Immature natural killer cell (primary cell): Measurements from ENCODE around the gene C17orf114.
A peak's percentile ranks its signal among the peaks of the same experiment; 100 is the strongest.
"Not testable (repeated sequence)": the region's sequence is repeated elsewhere in the genome, so short reads cannot be mapped to it uniquely, and the experiment has no call there.

Experiments
- DNase-seq, 3 donors: peaks; one replicate each; pipeline ENCODE4 v3.0.0; 2022; ENCODE audit warnings: mixed read lengths in 1 of 3
- H3K27ac Mint-ChIP-seq, 6 donors: one replicate each; pipeline ENCODE4 v1.8.0; 2020; ENCODE audit warnings: mixed read lengths in 6 of 6, mild to moderate bottlenecking in 5 of 6, inconsistent platforms in 4 of 6, moderate library complexity in 3 of 6
- H3K27me3 Mint-ChIP-seq, 3 donors: one replicate each; pipeline ENCODE4 v1.8.0; 2020 to 2021; ENCODE audit warnings: low read depth in 3 of 3, mild to moderate bottlenecking in 3 of 3, mixed read lengths in 3 of 3, moderate library complexity in 3 of 3, inconsistent platforms in 1 of 3
- H3K36me3 Mint-ChIP-seq, 3 donors: one replicate each; pipeline ENCODE4 v1.8.0; 2020; ENCODE audit warnings: mixed read lengths in 3 of 3, inconsistent platforms in 2 of 3, mild to moderate bottlenecking in 2 of 3
- H3K4me1 Mint-ChIP-seq, 2 donors: one replicate each; pipeline ENCODE4 v1.8.0; 2020; ENCODE audit warnings: inconsistent platforms in 2 of 2, mild to moderate bottlenecking in 2 of 2, mixed read lengths in 2 of 2, moderate library complexity in 1 of 2
- H3K4me3 Mint-ChIP-seq, 5 donors: one replicate each; pipeline ENCODE4 v1.8.0; 2020; ENCODE audit warnings: mild to moderate bottlenecking in 5 of 5, mixed read lengths in 5 of 5, inconsistent platforms in 3 of 5, moderate library complexity in 3 of 5
- H3K9me3 Mint-ChIP-seq, 6 donors: one replicate each; pipeline ENCODE4 v1.8.0; 2020; ENCODE audit warnings: mild to moderate bottlenecking in 6 of 6, mixed read lengths in 6 of 6, inconsistent platforms in 4 of 6, moderate library complexity in 3 of 6

The C17orf114 gene

DNA sequence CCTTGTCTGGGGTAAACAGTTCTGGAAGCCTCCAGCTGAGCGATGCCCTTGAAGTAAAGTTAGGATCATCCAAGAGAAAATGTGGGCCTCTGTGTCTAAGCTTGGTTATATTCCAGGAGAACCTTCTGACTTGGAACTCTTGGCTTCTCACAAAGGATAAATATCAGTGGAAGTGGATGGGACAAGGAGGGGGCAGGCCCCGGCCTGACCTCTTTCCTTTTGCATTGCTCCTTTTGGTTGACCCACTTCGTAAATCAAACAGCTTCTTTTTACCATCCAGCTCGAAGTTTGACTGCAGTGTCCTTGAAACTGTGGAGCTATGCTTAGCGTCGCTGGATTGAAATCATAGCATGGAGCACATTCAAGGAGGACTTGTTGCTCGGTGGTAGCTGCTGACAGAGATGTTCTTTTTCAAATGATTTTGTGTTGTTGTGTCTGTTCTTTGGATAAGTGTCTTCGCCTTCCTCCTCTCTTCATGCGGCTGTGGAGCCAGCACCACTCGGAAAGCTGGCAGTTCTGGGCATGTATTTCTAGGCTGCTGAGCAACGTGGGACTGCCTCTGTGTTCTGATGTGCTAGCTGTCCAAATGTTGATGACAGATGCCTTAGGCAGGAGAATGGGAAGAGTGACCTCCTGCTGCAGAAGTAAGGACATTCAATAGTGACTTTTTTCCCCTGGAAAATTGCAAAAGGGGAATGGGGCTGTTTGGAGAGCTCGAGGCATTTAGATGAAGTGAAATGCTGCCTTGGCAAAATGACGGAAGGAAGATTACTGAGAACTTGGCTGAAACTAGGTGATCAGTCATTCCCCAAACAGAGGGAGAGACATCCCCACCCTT, 35.6 kb upstream of the C17orf114 start:
- DNase-seq = no peak
- Mint-ChIP-seq H3K36me3 (peaks cover 0 to 3% (median 0%) of the 10 kb centered on the region in 3 donors), H3K4me3 (peak overlapping the region in 1 of 5 donors; percentile 0), H3K4me1 (peaks cover 48 to 67% of the 10 kb centered on the region in 2 donors), H3K9me3 (no peaks in the 10 kb centered on the region), H3K27ac (peak overlapping the region in 2 of 6 donors; percentile 45 to 58), H3K27me3 (peaks cover 5 to 10% (median 6%) of the 10 kb centered on the region in 3 donors)

DNA sequence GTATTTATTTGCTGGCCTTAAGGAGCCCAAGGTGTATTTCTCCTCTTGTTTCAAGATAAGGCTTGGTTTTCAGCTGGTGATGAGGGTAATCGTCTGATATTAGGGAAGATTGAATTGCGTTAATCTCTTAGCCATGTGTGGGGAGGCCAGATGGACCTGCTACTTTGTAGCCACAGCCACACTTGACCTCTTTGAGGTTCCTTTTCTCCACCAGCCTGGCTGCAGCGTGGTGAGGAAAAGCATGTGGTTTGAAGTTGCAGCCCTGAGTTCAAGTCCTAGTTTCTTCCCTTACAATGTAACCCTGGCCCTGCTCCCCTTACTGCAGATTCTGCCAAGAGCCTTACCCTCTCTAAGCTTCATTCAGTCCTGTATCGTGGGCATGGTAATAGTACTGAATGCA, 34.1 kb upstream of the C17orf114 start:
- Mint-ChIP-seq H3K4me3 (peak overlapping the region in 2 of 5 donors; percentile 17 to 27), H3K9me3 (no peaks in the 10 kb centered on the region), H3K4me1 (peaks cover 44 to 61% of the 10 kb centered on the region in 2 donors), H3K27me3 (peaks cover 5 to 10% (median 8%) of the 10 kb centered on the region in 3 donors), H3K27ac (peak overlapping the region; percentile 40 to 75 (median 56)), H3K36me3 (peaks cover 0 to 3% (median 0%) of the 10 kb centered on the region in 3 donors)
- DNase-seq = no peak

DNA sequence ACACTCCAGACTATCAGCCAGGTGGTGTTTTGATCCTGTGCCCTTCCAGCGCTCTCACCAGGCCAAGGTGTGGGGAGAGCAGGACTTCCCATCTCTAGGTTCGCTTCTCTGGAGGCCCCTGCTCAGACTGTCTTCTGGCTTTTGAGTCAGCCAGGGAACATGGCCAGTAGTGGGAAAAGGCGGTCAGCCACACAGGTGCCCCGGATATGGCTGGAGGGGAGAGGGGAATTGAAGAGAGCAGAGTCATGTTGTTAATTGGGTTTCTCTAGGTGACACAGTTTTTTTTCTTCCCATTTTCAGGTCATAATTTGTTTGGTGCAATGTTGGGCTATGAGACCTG, 32.5 kb upstream of the C17orf114 start:
- Mint-ChIP-seq H3K36me3 (peaks cover 0 to 3% (median 0%) of the 10 kb centered on the region in 3 donors), H3K27me3 (peaks cover 5 to 10% (median 8%) of the 10 kb centered on the region in 3 donors), H3K4me1 (peaks cover 30 to 45% of the 10 kb centered on the region in 2 donors), H3K4me3 (peak overlapping the region; percentile 86 to 94 (median 88)), H3K9me3 (no peaks in the 10 kb centered on the region), H3K27ac (peak overlapping the region; percentile 83 to 96 (median 87))
- no peak for DNase-seq

DNA sequence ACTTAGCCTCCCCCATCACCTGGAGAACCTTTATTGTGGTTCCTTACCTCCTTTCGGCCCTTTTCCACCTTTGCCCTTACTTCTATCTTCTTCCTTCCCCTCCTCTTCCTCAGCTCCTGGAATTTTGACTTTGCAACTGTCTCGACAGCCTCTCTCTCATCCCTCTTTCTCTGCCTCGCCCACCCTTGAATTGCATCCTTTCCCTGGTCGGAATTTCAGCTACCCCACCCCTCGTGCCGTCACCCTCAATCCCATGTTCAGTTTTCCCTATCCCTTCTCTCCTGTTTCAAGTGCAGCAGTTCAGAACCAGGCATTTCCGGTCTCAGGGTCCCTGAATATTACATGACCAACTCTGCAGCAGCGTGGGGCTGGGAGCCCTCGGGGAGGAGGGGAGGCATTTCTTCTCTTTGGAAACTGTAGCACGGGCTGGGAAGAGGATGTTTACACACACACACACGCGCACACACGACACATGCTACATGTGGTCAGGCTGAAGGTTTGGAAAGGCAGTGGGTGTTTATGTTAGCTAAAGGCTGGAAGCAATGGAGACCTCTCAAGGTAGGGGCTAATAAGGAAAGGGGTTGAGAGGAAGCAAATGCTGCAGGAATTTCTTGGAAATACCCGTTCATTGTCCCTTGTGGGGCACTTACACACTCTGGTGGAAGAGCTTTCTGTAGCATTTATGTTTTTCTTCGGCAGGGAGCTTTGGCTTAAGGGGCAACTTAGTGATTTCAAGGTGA, 32.0 kb upstream of the C17orf114 start:
- peak in 1 of 3 donors; percentile 17 for DNase-seq
- Mint-ChIP-seq H3K9me3 (no peaks in the 10 kb centered on the region), H3K4me3 (peak overlapping the region; percentile 86 to 94 (median 88))

DNA sequence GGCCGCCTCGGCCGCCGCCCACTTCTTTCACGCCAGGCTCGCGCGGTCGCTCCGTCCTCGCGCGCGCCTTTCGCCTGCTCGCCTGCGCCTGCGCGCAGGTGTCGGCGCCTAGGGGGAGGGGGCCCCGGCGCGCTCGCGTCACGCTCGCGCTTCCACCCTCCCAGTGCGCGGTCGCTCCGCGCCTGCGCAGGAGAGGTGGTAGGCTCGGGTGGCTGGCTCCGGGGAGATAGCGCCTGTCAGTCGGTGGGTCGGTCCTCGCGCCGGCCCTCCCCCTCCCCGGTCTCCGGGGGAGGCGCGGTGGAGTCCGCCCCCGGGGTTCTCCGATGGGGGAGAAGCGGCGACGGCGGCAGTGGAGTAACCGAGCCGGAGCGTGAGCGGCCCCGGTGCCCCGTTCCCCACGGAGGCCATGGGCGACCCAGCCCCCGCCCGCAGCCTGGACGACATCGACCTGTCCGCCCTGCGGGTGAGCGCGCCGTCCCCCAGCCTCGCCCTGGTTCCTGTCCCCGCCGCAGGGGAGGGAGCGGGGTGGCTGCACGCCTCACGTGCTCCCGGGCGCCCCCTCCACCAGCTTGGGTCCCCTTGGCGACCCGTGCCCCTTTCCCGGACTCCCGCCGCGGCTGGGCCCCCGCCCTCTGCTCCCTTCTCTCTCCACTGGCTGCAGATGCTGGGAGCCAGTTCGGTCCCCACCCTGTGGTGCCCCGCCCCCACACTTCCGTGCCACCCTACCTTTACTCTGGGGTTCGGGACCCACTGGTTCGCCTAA, 31.2 kb upstream of the C17orf114 start, which contains the start of gene MINK1:
TSS of gene MINK1 (plus strand) at position 163 of the 763 bp plus-strand sequence. CDS start at position 407, 244 bp downstream.
- Mint-ChIP-seq H3K27me3 (peaks cover 5 to 12% (median 8%) of the 10 kb centered on the region in 3 donors), H3K27ac (peak within 1 kb of the TSS; percentile 88 to 98 (median 98)), H3K4me3 (peak within 1 kb of the TSS; percentile 94 to 98 (median 96)), H3K4me1 (peaks cover 30 to 39% of the 10 kb centered on the region in 2 donors), H3K9me3 (no peaks in the 10 kb centered on the region), H3K36me3 (peaks cover 0 to 3% (median 0%) of the 10 kb centered on the region in 3 donors)
- DNase-seq = peak; percentile 91 to 94 (median 93)

More for the DNA sequence above, 32.0 kb upstream of the C17orf114 start:
- Mint-ChIP-seq H3K27ac (peak overlapping the region; percentile 83 to 96 (median 87)), H3K4me1 (peaks cover 30 to 40% of the 10 kb centered on the region in 2 donors), H3K36me3 (peaks cover 0 to 3% (median 0%) of the 10 kb centered on the region in 3 donors), H3K27me3 (peaks cover 5 to 10% (median 8%) of the 10 kb centered on the region in 3 donors)

DNA sequence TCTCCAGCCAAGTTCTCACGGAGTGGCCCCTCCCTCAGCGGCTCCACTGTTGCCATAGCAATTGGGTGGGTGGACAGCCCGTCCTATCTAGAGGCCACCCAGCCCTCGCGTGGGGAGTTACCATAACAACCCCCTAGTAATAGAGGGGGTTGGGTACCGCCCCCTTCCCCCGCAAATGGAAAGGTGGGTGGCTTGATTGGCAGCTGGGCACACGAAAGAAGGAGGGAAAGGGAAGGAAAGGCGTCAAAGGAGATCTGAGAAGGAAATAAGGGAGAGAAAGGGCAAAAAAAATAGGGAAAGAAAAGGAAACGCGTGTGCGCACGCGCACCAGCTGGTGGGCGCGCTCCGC, 30.7 kb upstream of the C17orf114 start:
- not testable (repeated sequence) for H3K36me3 Mint-ChIP-seq, H3K9me3 Mint-ChIP-seq, DNase-seq
- Mint-ChIP-seq H3K27ac (peak overlapping the region; percentile 88 to 98 (median 98)), H3K4me3 (peak overlapping the region; percentile 94 to 98 (median 96)), H3K4me1 (peaks cover 30 to 36% of the 10 kb centered on the region in 2 donors), H3K27me3 (peaks cover 5 to 12% (median 8%) of the 10 kb centered on the region in 3 donors)

DNA sequence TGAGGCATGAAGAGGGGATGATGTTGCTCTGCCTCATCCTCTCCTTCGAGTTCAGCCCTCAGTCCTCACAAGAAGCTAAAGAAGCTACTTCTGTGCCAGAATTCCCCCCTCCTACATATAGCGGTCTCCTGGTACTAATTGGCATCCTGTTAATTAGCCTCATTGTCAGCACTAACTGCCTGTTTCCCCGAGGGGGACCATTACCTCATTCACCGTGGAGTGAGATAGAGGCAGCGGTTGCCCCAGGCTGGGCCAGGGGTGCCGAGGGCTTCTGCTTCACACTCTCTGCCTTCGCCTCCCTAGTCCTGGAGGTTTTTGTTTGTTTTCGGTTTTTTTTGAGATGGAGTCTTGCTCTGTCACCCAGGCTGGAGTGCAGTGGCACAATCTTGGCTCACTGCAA, 25.3 kb upstream of the C17orf114 start:
- Mint-ChIP-seq H3K4me1 (peaks cover 0 to under 1% of the 10 kb centered on the region in 2 donors), H3K27me3 (peaks cover 0 to 2% (median 2%) of the 10 kb centered on the region in 3 donors), H3K4me3 (no peak overlapping the region), H3K9me3 (no peaks in the 10 kb centered on the region), H3K36me3 (no peaks in the 10 kb centered on the region), H3K27ac (no peak overlapping the region)
- no peak for DNase-seq

DNA sequence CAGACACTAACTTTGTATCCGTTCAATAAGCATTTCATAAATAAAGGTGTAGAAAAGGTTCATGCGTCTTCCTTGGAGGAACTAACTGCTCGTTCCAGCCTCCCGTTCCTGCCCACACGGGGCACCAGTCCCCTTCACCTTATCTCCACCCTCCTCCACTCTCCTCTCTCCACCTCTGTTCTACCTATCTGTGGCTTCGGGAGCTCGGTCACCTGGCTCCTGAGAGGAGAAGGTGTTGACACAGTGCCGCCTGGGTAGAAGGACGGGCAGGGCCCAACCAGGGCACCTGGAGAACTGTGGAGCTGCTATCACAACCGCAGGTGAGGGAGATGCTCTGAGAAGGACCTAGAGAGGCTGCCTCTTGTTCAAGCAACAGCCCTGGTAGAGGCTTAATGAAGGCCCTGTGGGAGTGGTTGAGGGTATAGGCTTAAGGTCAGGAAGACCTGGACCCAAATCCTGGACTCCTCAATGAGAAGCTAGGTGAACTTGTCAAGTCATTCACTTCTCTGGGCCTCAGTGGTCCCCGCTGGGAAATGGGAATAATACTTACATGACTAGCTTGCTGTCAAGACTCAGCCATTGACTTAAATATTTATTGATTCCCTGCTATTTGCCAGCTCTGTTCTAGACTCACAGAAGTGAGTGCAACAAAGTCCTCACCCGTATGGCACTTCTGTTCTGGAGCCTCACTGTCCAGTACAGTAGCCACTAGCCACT, 21.4 kb upstream of the C17orf114 start:
- H3K9me3 Mint-ChIP-seq = no peaks in the 10 kb centered on the region
- no peak for DNase-seq
- no peaks in the 10 kb centered on the region for H3K4me1 Mint-ChIP-seq
- no peaks in the 10 kb centered on the region for H3K36me3 Mint-ChIP-seq
- H3K4me3 Mint-ChIP-seq = no peak overlapping the region
- H3K27ac Mint-ChIP-seq = no peak overlapping the region
- H3K27me3 Mint-ChIP-seq = peaks cover 0 to 2% (median under 1%) of the 10 kb centered on the region in 3 donors

DNA sequence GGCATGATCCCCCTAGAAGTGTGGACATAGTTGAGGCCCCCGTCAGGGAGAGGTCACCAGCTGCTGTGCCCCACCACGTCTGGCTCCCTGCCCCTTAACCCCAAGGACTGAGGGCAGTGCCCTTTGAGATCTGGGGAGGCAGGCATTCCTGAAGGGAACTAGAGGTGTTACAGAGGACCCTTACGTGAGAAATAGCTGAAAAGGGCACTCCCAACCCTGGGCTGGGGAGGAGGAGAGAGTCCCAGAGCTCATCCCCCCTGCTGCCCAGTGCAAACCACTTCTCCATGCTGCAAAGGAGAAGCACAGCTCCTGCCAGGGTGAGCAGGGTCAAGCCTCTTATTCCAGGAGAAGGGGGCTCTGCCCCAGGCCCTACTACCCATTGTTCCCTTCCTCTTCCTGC, 20.7 kb upstream of the C17orf114 start:
- DNase-seq = no peak
- Mint-ChIP-seq H3K4me3 (no peak overlapping the region), H3K36me3 (no peaks in the 10 kb centered on the region), H3K27ac (no peak overlapping the region), H3K27me3 (peaks cover 0 to 2% (median 0%) of the 10 kb centered on the region in 3 donors), H3K4me1 (no peaks in the 10 kb centered on the region), H3K9me3 (no peaks in the 10 kb centered on the region)

DNA sequence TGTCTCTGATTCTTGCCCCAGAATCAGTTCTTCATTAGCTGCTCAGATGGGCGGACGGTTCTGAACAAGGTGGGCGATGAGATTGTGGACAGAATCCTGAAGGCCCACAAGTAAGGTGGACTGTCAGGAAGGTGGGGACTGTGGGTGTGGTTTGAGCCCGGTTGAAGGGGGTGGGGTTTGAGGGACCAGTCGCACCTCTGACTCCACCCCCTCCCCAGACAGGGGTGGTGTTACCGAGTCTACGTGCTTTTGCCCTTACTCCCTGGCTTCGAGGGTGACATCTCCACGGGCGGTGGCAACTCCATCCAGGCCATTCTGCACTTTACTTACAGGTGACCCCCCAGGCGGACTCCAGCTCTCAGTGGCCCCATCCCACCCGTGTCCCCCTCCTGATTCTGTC, 16.1 kb upstream of the C17orf114 start:
- peaks cover 0 to 1% (median 0%) of the 10 kb centered on the region in 3 donors for H3K27me3 Mint-ChIP-seq
- H3K36me3 Mint-ChIP-seq = peaks cover 0 to 5% (median 0%) of the 10 kb centered on the region in 3 donors
- H3K4me1 Mint-ChIP-seq = no peaks in the 10 kb centered on the region
- no peaks in the 10 kb centered on the region for H3K9me3 Mint-ChIP-seq
- H3K4me3 Mint-ChIP-seq = no peak overlapping the region
- no peak overlapping the region for H3K27ac Mint-ChIP-seq
- no peak for DNase-seq

DNA sequence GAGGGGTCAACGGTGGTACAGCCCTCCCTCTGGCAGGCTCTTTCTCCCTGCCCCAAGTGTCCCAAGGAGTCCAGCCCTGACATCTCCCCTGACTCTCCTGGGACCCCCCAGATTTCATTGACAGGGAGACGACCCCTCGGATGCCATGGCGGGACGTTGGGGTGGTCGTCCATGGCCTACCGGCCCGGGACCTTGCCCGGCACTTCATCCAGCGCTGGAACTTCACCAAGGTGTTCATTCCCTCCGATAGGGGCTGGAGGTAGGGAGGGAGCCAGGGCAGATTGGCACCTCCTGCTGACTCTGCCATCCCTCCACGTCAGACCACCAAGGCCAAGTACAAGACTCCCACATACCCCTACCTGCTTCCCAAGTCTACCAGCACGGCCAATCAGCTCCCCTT, 14.7 kb upstream of the C17orf114 start:
- H3K27ac Mint-ChIP-seq = no peak overlapping the region
- H3K4me3 Mint-ChIP-seq = no peak overlapping the region
- H3K9me3 Mint-ChIP-seq = no peaks in the 10 kb centered on the region
- H3K4me1 Mint-ChIP-seq = no peaks in the 10 kb centered on the region
- H3K27me3 Mint-ChIP-seq = peaks cover 0 to 1% (median 0%) of the 10 kb centered on the region in 3 donors
- DNase-seq = no peak
- peaks cover 0 to 5% (median 4%) of the 10 kb centered on the region in 3 donors for H3K36me3 Mint-ChIP-seq

DNA sequence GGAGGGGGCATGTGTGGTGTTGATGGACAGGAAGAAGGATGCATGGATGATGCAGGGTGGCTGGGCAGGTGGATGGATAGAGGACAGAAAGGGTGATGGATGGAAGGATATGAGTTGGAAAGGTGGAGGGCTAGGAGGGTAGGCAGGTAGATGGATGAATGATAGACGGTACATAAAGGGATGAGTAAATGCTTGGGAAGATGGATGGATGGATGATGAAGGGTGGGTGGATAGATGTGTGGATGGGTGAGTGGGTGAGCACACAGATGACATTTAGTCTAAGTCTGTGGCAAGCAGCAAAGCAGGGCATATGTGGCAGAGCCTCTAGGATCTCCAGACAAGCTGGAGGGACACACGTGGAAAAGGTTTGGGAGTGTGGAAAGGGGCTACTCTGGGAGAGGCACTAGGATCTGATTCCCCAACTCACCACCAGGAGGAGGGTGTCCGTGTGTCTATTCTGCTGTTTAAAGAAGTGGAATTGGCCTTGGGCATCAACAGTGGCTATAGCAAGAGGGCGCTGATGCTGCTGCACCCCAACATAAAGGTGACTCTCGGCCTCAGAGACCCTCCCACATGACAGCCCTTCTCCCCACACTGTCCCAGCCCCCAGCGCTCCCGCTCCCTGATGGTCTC, 13.0 kb upstream of the C17orf114 start:
- no peaks in the 10 kb centered on the region for H3K4me1 Mint-ChIP-seq
- no peaks in the 10 kb centered on the region for H3K9me3 Mint-ChIP-seq
- peaks cover 5 to 9% (median 7%) of the 10 kb centered on the region in 3 donors for H3K36me3 Mint-ChIP-seq
- H3K4me3 Mint-ChIP-seq = no peak overlapping the region
- no peak for DNase-seq
- peak overlapping the region in 1 of 6 donors; percentile 31 for H3K27ac Mint-ChIP-seq
- H3K27me3 Mint-ChIP-seq = peaks cover 0 to 1% (median 0%) of the 10 kb centered on the region in 3 donors
